GM19193 (cell line): ENCODE data around the gene GPR176.

Experiments
- POLR2A ChIP-seq: IDR thresholded peaks from 4 replicates; pipeline ENCODE4 v1.6.1; 2011; ENCODE audit not compliant: insufficient read depth, insufficient read length; ENCODE audit errors: extremely low read depth

The GPR176 gene

DNA sequence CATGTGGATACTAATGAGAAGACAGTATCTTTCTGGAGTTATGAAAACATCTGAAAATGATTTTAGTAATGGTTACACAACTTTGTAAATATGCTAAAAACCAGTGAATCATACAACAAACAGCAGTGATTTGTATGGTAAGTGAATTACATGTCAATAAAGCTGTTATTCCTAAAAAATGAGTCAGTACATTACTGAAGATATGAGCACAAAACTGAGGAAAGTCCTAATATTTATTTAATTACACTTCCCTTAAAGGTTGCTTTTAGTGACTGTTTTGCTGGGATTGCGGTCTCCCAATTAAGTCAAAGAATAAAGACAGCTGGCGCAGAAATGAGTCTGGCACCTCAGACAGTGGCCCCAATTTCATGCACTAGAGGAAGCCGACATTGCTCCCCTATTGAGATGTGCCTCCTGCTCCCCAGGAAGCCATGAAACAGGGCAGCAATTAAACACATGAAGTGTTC is 86.5 kb downstream of the GPR176 start:
- no peak for TF ChIP-seq POLR2A

- no peak for TF ChIP-seq POLR2A
Measured at GRCh38 chr15:39830166-39830565, 89.9 kb downstream of the GPR176 start.

- TF ChIP-seq POLR2A: no peak
Measured at GRCh38 chr15:39828374-39828931, 91.6 kb downstream of the GPR176 start.

DNA sequence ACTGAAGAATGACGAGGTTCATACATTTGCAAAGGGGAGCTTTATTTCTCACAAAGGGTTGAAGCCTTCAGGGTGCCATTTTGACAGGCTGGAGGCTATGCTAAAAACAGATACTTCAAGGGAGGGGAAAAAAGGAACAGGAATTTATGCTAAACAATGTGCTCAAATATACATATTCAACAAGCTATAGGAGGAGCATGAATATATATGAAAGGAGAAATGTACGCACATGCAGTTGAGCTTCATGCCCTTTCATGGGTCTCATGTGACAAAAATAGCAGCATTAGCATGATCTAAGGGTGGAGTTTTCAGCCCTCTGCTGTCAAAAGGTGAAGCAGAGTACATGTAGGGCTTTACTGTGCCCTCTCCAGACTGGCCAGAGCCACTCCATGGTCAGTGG is 93.1 kb downstream of the GPR176 start:
- TF ChIP-seq POLR2A: no peak

DNA sequence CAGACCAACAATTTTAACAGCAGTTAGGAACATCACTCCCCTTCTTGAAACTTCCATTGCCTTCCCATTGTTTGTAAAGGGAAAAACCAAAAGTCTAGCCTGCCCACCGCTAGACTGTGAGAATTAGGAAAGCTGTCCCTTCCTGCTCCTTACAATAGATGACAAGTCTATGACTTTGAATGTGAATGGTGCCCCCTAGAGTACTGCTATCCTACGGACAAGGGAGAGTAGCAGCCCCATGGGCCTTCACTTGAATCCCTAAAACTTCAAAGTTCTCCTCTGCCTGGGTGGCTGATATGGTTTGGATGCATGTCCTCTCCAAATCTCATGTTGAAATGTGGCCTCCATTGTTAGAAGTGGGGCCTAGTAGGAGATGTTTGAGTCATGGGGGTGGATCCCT is 96.4 kb downstream of the GPR176 start:
- no peak for TF ChIP-seq POLR2A

DNA sequence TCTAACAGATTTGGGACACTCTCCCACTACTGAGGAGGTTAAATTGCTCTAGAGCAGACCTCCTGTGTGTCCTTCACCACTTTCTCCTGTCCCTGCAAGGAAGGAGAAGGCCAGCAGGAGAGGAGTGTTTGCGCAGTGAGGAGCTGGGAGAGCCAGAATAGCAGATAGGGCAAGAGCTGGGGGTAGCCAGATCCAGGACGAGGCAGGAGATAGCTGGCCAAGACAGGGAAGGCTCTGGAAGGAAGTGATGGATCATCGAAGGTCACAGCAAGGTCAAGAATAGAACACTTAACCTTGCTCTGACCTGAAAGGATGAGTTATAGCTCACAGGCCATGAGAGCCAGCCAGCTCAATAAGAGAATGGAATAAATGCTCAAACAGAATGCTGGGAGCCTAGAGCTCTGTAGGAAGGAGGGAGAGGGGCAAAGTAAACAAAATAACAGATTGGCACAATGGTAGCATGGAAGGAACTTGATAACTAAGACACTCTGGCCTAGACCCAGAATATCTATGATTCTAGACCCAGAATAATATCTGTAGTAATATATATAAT is 99.9 kb downstream of the GPR176 start:
- TF ChIP-seq POLR2A: no peak

GRCh38 chr15:39819533-39819932 is 100.5 kb downstream of the GPR176 start:
- TF ChIP-seq POLR2A: no peak

- TF ChIP-seq POLR2A: no peak
Measured at GRCh38 chr15:39817892-39818291, 102.2 kb downstream of the GPR176 start.

GRCh38 chr15:39814489-39814888 is 105.6 kb downstream of the GPR176 start:
- no peak for TF ChIP-seq POLR2A

- no peak for TF ChIP-seq POLR2A
Measured at GRCh38 chr15:39808909-39809308, 111.2 kb downstream of the GPR176 start.

DNA sequence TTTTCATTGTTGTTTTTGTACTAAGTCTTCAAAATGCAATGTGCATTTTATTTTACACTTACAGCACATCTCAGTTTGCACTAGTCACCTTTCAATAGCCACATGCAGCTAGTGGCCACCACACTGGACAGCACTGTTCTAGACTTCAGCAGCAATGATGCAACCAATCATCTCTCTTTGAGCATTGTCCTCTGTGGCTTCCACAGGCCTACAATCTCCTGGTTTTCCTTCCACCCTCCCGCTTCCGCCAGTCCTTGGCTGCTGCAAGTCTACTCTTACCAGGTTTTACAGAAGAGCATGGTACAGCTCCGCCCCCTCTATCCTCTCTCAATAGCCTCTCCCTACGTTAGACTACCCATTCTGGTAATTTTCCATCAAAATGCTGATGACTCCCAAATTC is 112.3 kb downstream of the GPR176 start:
- TF ChIP-seq POLR2A: no peak

DNA sequence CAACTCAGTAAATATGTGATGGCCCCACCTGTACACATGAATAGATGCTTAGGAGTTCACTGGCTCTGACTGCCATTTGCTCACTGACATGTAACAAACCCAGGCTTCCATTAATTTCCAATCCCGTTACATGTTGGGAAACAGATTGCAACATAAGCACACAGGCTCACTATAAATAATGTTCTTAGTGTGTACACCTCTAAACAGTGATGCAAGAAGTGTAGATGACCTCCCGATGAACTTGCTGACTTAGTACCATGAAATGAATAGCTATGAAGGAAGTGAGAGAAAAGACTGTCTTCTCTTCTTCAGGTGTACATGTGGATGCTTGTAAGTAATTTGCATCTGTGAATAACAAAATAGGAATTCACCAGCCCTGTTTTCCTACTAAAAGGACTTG is 116.0 kb downstream of the GPR176 start:
- TF ChIP-seq POLR2A: no peak

- no peak for TF ChIP-seq POLR2A
Measured at GRCh38 chr15:39803016-39803415, 117.0 kb downstream of the GPR176 start.

DNA sequence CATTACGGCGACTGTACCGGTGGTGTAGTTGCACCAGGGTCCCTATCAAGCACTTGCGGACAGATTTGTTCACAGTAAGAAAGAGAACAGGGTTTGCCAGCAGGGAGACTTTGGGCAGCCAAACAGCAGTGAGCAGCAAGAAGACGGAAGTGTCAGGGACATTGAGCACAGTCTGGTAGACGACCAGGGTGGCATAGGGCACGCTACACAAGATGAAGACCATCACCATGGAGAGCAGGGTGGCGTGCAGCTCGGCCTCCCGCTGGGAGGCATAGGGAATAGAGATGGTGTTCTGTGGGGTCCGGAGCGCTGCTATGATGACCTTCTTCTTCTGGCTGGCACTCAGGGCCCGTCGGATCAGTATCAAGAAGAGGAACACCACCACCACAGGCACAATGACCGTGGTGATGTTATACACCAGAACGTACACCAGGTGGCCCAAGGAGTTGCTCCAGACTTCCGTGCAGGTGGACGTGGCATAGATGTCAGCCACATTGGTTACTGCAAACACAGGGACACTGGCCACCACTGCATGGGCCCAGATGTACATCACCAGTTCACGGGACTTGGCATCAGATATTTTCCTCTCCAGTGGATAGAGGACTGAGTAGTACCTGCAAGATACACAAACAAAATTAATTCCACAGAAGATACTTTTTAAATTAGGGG is 118.3 kb downstream of the GPR176 start:
- TF ChIP-seq POLR2A: no peak

- no peak for TF ChIP-seq POLR2A
Measured at GRCh38 chr15:39799552-39800011, 120.5 kb downstream of the GPR176 start.

- no peak for TF ChIP-seq POLR2A
Measured at GRCh38 chr15:39798382-39798781, 121.7 kb downstream of the GPR176 start.
